Naive thymus-derived CD4-positive, alpha-beta T cell (primary cell): Measurements from ENCODE around the gene CHPF. TPM values are rescaled to one million over a fixed set of nuclear protein-coding genes. Genes with fewer than 3 reads are reported as not detected.
A peak's percentile ranks its signal among the peaks of the same experiment; 100 is the strongest.

Experiments used
- ATAC-seq: fragments of 150-1000 bp; cut with Tn5 transposase; 2 replicates; pipeline ENCODE4 v1.10.0; 2021; ENCODE audit warnings: mild to moderate bottlenecking, moderate library complexity
- CTCF ChIA-PET: fragments of 350-600 bp; sonication (Branson Sonifier 250); formaldehyde crosslinking; loops from one replicate; lab custom pipeline; 2021; ENCODE audit warnings: antibody characterized with exemption; lab: Charles Lee
- POLR2A ChIA-PET: fragments of 350-600 bp; sonication (Branson Sonifier 250); formaldehyde crosslinking; loops from one replicate; lab custom pipeline; 2021; ENCODE audit warnings: antibody characterized with exemption, inconsistent platforms; lab: Charles Lee
- DNase-seq, 9 donors: peaks; one replicate each; pipeline versions ENCODE4 v3.0.0 to v3.0.0-alpha.2; 2020 to 2022; ENCODE audit warnings: mixed read lengths in 1 of 9
- H3K27ac ChIP-seq: one replicate; pipeline ENCODE4 v1.7.0; 2013; ENCODE audit warnings: mild to moderate bottlenecking, low read depth, low read length, moderate library complexity
- H3K27me3 ChIP-seq, 2 donors: one replicate each; pipeline ENCODE4 v1.7.0; 2013; ENCODE audit warnings: low read length in 2 of 2, mild to moderate bottlenecking in 2 of 2, moderate library complexity in 2 of 2; ENCODE audit not compliant: control insufficient read depth in 2 of 2, insufficient read depth in 2 of 2
- H3K36me3 ChIP-seq, 3 experiments: 1 replicate in 2 of 3; 2 replicates in 1 of 3; pipeline ENCODE4 v1.7.0; 2013; ENCODE audit warnings: low read length in 3 of 3, mild to moderate bottlenecking in 3 of 3, moderate library complexity in 1 of 3; ENCODE audit not compliant: insufficient read depth in 3 of 3, control insufficient read depth in 2 of 3
- H3K4me1 ChIP-seq, 2 donors: one replicate each; pipeline ENCODE4 v1.7.0; 2013; ENCODE audit warnings: low read length in 2 of 2, mild to moderate bottlenecking in 2 of 2, moderate library complexity in 1 of 2; ENCODE audit not compliant: control insufficient read depth in 2 of 2, insufficient read depth in 2 of 2
- H3K4me3 ChIP-seq: 2 replicates; pipeline ENCODE4 v1.7.0; 2013; ENCODE audit warnings: mild to moderate bottlenecking, low read length
- H3K9me3 ChIP-seq, 3 experiments: 1 replicate in 2 of 3; 2 replicates in 1 of 3; pipeline ENCODE4 v1.7.0; 2013; ENCODE audit warnings: low read length in 3 of 3; ENCODE audit not compliant: control insufficient read depth in 2 of 3
- H3K27ac Mint-ChIP-seq, 9 donors: one replicate each; pipeline ENCODE4 v1.8.0; 2020 to 2022; ENCODE audit warnings: mixed read lengths in 9 of 9, mild to moderate bottlenecking in 8 of 9, moderate library complexity in 5 of 9, inconsistent platforms in 2 of 9
- H3K27me3 Mint-ChIP-seq, 5 donors: one replicate each; pipeline ENCODE4 v1.8.0; 2021 to 2022; ENCODE audit warnings: mixed read lengths in 5 of 5, mild to moderate bottlenecking in 1 of 5
- H3K36me3 Mint-ChIP-seq, 5 donors: one replicate each; pipeline ENCODE4 v1.8.0; 2020 to 2022; ENCODE audit warnings: mixed read lengths in 5 of 5, mild to moderate bottlenecking in 3 of 5, inconsistent platforms in 1 of 5
- H3K4me1 Mint-ChIP-seq, 7 donors: one replicate each; pipeline ENCODE4 v1.8.0; 2020 to 2022; ENCODE audit warnings: mixed read lengths in 7 of 7, mild to moderate bottlenecking in 3 of 7, inconsistent platforms in 1 of 7
- H3K4me3 Mint-ChIP-seq, 10 donors: one replicate each; pipeline ENCODE4 v1.8.0; 2020 to 2022; ENCODE audit warnings: mild to moderate bottlenecking in 10 of 10, mixed read lengths in 10 of 10, moderate library complexity in 6 of 10, inconsistent platforms in 2 of 10
- H3K9me3 Mint-ChIP-seq, 11 donors: one replicate each; pipeline ENCODE4 v1.8.0; 2020 to 2022; ENCODE audit warnings: mixed read lengths in 11 of 11, mild to moderate bottlenecking in 4 of 11, inconsistent platforms in 1 of 11, moderate library complexity in 1 of 11
- intact Hi-C, 2 donors: fragments of 100-400 bp; cut with micrococcal nuclease; formaldehyde crosslinking; loops; one replicate each; pipeline ENCODE4 v1.15.1; 2023
- polyA plus RNA-seq, 2 donors: library from polyadenylated mRNA; unstranded; fragments of 300-500 nt; fragmentation: Illumina TruSeq; gene quantifications; one replicate each; pipeline ENCODE4 v1.2.3, GENCODE V29; 2021
- total RNA-seq, 6 experiments: library from RNA in 5 of 6; stranded (reverse) in 5 of 6; gene quantifications; 1 replicate in 5 of 6; 2 replicates in 1 of 6; pipeline ENCODE4 v1.2.3 and lab custom pipeline; 2021 to 2026

Gene CHPF
- total and polyA plus RNA-seq, 7 experiments from 2014 or later, result 4.1 to 15.3 (median 5.7) TPM

- Mint-ChIP-seq H3K4me1 (peaks cover 18 to 30% (median 22%) of the 10 kb centered on the region in 7 donors), H3K27me3 (peaks cover 0 to 13% (median under 1%) of the 10 kb centered on the region in 5 donors), H3K4me3 (peak overlapping the region; percentile 12 to 95 (median 83)), H3K27ac (peak overlapping the region in 1 of 9 donors; percentile 56), H3K36me3 (peaks cover 0 to 4% (median 0%) of the 10 kb centered on the region in 5 donors), H3K9me3 (peaks cover 0 to 3% (median 0%) of the 10 kb centered on the region in 11 donors)
- no peaks in the 10 kb centered on the region for H3K9me3 ChIP-seq
- peaks cover 10 to 12% of the 10 kb centered on the region in 2 donors for H3K4me1 ChIP-seq
- no peaks in the 10 kb centered on the region for H3K27me3 ChIP-seq
- ChIA-PET CTCF (interaction anchor here (0.7 to 6.2 kb wide), 18 partner anchors 10 to 496 kb away, joined by 3 to 47 read pairs (median 4); partner anchors contain the start of genes CNPPD1 and STK11IP), POLR2A (interaction anchor here (1.6 kb wide), 1 partner anchor 42 kb away, joined by 4 read pairs; the partner anchor contains the start of gene GMPPA)
- H3K36me3 ChIP-seq, result no peaks in the 10 kb centered on the region
- DNase-seq (no peak), ATAC-seq (no peak)
- H3K27ac ChIP-seq, result no peak overlapping the region
- intact Hi-C loops, result loop anchor here (1.0 to 5.0 kb wide), 13 partner anchors 19 to 1929 kb away; partner anchors contain the start of genes ANKZF1 (in 1 of the 2), ATG9A (in 1 of the 2), CNOT9 (in 1 of the 2) and CTDSP1 (in 1 of the 2)
- H3K4me3 ChIP-seq, result no peak overlapping the region
These were observed 2.7 kb downstream of the CHPF start for GRCh38 chr2:219540784-219541504.

DNA sequence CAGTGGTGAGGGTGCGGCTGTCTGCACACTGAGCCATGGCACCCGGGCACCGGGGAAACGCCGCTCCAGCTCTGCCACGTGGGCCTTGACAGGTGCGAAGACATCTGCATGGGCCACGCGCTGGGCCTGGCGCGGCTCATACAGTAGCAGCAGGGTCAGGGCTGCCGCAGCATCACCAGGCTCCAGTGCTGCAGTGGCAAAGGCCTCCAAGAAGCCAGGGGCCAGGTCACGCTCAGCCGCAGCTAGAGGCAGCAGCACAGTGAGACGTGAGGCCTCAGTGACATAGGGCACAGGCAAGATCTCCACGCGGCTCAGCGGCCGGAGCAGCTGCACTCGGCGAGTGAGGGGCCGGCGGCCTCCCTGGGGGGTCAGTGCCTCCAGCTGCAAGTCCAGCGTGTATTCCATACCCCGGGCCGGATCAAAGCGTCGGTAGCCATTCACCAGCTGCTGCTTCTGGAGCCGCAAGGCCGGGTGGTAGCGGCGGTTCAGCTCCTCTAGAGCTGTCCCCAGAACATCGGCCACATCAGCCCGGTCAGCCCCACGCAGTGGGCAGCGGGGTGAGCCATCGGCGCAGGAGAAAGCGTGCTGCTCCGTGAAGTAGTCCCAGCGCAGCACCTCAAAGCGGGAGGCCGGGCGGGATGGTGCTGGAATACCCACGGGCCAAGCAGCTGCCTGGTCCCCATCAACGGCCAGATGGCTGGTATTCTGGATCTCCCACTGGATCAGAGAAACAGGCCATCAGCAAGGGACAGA, 3.5 kb downstream of the CHPF start:
- Mint-ChIP-seq H3K4me1 (peaks cover 18 to 30% (median 22%) of the 10 kb centered on the region in 7 donors), H3K36me3 (peaks cover 0 to 4% (median 0%) of the 10 kb centered on the region in 5 donors), H3K27me3 (peaks cover 0 to 10% (median 0%) of the 10 kb centered on the region in 5 donors), H3K27ac (no peak overlapping the region), H3K4me3 (no peak overlapping the region), H3K9me3 (peaks cover 0 to 3% (median 0%) of the 10 kb centered on the region in 11 donors)
- CTCF ChIA-PET, result interaction anchor here (1.1 to 6.2 kb wide), 12 partner anchors 10 to 150 kb away, joined by 3 to 47 read pairs (median 4); partner anchors contain the start of gene STK11IP
- H3K4me3 ChIP-seq, result no peak overlapping the region
- peaks cover 10 to 12% of the 10 kb centered on the region in 2 donors for H3K4me1 ChIP-seq
- no peaks in the 10 kb centered on the region for H3K9me3 ChIP-seq
- intact Hi-C loops, result loop anchor here (2.0 to 5.0 kb wide), 9 partner anchors 248 to 1928 kb away; partner anchors contain the start of genes CNOT9 (in 1 of the 2), CTDSP1 (in 1 of the 2), DNAJB2 (in 1 of the 2) and NHEJ1 (in 1 of the 2)
- no peak overlapping the region for H3K27ac ChIP-seq
- POLR2A ChIA-PET, result no interaction called here
- H3K27me3 ChIP-seq, result no peaks in the 10 kb centered on the region
- H3K36me3 ChIP-seq, result no peaks in the 10 kb centered on the region
- ATAC-seq (no peak), DNase-seq (no peak)

DNA sequence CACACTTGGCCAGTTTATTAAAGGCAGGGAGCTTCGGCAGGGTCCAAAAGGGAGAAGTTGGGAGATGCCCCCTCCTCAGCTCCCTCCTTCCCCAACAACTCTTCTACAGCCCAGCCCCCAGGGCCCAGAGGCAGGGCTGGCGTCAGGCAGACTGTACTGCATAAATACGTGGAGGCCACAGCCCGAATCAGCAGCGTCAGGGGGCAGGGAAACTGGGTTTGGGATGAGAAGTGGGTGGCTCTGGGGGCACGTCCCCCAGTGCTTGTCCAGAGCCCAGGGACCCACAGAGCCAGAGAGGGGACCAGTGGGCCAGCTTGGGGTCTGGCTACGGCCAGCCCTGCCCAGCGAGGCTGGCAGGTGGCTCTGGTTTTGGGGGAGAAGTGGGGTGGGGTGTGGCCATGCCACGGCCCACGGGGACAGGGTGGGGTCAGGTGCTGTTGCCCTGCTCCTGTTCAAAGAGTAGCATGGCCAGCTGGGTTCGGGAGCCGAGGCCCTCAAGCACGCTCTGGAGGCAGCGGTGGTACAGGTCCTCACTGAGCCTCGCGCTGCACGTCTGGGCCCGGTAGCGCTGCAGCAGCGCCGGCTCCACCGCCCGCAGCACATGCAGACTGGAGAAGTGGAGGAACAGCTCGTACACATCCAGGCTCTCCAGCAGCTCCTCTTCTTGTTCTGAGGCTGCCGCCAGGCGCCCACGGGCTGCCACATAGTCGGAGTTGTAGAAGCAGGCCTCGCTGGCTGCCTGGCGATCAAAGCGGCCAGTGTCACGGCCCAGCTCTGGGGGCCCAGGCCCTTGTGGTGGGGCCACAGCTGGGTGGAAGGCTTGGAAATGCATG, 4.4 kb downstream of the CHPF start:
- H3K4me3 Mint-ChIP-seq, result no peak overlapping the region
- Histone ChIP-seq H3K27me3 (no peaks in the 10 kb centered on the region), H3K27ac (no peak overlapping the region), H3K9me3 (no peaks in the 10 kb centered on the region), H3K4me1 (peaks cover 10 to 12% of the 10 kb centered on the region in 2 donors), H3K36me3 (no peaks in the 10 kb centered on the region), H3K4me3 (no peak overlapping the region)
- peaks cover 9 to 21% (median 14%) of the 10 kb centered on the region in 7 donors for H3K4me1 Mint-ChIP-seq
- no peak overlapping the region for H3K27ac Mint-ChIP-seq
- H3K27me3 Mint-ChIP-seq, result peaks cover 0 to 1% (median 0%) of the 10 kb centered on the region in 5 donors
- DNase-seq, result no peak
- ATAC-seq, result no peak
- H3K36me3 Mint-ChIP-seq, result peaks cover 0 to 4% (median 0%) of the 10 kb centered on the region in 5 donors
- H3K9me3 Mint-ChIP-seq, result no peaks in the 10 kb centered on the region
- ChIA-PET CTCF (interaction anchor here (0.6 to 6.2 kb wide), 6 partner anchors 9 to 149 kb away, joined by 3 to 47 read pairs (median 4); no protein-coding TSS in a partner anchor), POLR2A (no interaction called here)
- intact Hi-C loops, result no loop called here

DNA sequence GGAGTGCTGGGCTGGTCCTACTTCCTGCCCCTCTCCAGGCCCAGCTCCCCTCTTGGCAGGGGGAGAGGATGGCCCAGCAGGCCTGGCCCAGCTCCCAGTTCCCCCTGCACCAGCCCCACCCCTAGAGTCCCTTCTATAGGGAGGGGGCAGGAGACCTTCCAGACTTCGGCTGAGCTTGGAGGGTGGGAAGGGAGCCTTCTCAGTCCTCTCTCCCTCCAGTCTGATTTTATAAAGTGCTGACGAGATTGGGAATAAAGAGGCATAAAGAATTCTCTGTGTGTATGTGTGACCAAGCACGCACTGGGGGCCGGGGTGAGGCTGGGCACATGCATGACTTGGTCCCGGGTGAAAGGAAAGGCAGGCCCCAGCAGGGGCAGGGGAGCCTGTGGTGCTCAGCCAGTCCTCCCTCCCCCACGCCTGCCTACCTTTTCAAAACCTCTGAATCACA, 5.1 kb downstream of the CHPF start:
- no peak for DNase-seq
- H3K9me3 Mint-ChIP-seq, result no peaks in the 10 kb centered on the region
- ATAC-seq, result no peak
- H3K27me3 ChIP-seq, result no peaks in the 10 kb centered on the region
- H3K4me3 ChIP-seq, result no peak overlapping the region
- no peaks in the 10 kb centered on the region for H3K36me3 ChIP-seq
- peaks cover 10 to 12% of the 10 kb centered on the region in 2 donors for H3K4me1 ChIP-seq
- peaks cover 0 to 4% (median 0%) of the 10 kb centered on the region in 5 donors for H3K36me3 Mint-ChIP-seq
- CTCF ChIA-PET, result interaction anchor here (0.6 to 1.2 kb wide), 3 partner anchors 8 to 148 kb away, joined by 3 to 4 read pairs (median 4); no protein-coding TSS in a partner anchor
- no peak overlapping the region for H3K27ac ChIP-seq
- H3K9me3 ChIP-seq, result no peaks in the 10 kb centered on the region
- POLR2A ChIA-PET, result interaction anchor here (0.7 kb wide), 1 partner anchor 559 kb away, joined by 3 read pairs; no protein-coding TSS in a partner anchor
- no peak overlapping the region for H3K4me3 Mint-ChIP-seq
- intact Hi-C loops, result no loop called here
- H3K4me1 Mint-ChIP-seq, result peaks cover 8 to 20% (median 12%) of the 10 kb centered on the region in 7 donors
- H3K27me3 Mint-ChIP-seq, result no peaks in the 10 kb centered on the region
- H3K27ac Mint-ChIP-seq, result no peak overlapping the region

DNA sequence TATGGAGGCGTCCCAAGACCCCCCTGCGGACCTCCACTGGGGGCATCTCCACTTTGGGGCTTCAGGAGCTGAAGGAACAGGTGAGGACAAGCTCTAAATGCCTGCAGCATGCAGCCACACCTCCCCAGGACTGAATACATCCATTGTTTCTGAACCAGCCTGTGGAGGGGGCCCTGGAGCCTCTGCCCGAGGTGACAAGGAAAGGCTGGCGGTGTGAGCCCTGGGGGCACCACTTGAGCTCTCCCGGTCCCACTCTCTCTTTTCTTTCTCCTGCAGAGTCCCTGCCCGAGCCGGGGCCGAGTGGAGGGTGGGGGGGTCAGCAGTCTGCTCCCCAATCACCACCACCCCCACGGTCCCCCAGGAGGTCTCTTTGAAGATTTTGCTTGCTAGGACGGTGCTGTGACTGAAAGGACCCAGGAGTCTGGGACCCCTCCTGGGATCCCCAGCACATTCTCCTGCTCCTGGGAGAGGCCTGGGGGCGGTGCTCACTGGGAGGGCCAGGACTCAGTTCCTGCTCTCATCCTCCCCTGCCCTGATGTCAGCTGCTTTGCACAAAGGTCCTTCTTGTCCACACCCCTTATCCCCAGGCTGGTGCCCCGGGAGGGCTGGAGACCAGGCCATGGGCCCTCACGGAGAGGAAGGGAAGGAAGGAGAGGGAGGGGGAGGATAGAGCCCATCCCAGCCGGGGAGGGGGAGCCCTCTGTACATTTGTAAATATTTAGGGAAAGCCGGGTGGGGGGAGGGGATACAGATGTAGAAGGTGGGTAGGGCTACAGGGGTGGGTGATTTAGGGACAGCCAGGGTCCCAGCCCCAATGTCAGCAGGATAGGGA, 5.7 kb downstream of the CHPF start:
- H3K4me1 ChIP-seq, result peaks cover 10 to 12% of the 10 kb centered on the region in 2 donors
- H3K27ac Mint-ChIP-seq, result no peak overlapping the region
- H3K27me3 ChIP-seq, result no peaks in the 10 kb centered on the region
- H3K4me1 Mint-ChIP-seq, result peaks cover 8 to 19% (median 12%) of the 10 kb centered on the region in 7 donors
- no peaks in the 10 kb centered on the region for H3K27me3 Mint-ChIP-seq
- ATAC-seq (no peak), DNase-seq (no peak)
- intact Hi-C loops, result no loop called here
- ChIA-PET CTCF (interaction anchor here (0.7 to 1.0 kb wide), 2 partner anchors 22 to 78 kb away, joined by 3 to 4 read pairs; no protein-coding TSS in a partner anchor), POLR2A (interaction anchor here (0.7 kb wide), 1 partner anchor 558 kb away, joined by 3 read pairs; no protein-coding TSS in a partner anchor)
- no peaks in the 10 kb centered on the region for H3K9me3 ChIP-seq
- H3K36me3 Mint-ChIP-seq, result peaks cover 0 to 4% (median 0%) of the 10 kb centered on the region in 5 donors
- H3K9me3 Mint-ChIP-seq, result no peaks in the 10 kb centered on the region
- H3K4me3 ChIP-seq, result no peak overlapping the region
- no peak overlapping the region for H3K27ac ChIP-seq
- H3K36me3 ChIP-seq, result no peaks in the 10 kb centered on the region
- no peak overlapping the region for H3K4me3 Mint-ChIP-seq
